DMS153 treated with DMSO at 0.1 percent for 48 hours (cell line): ENCODE measurements around the gene TMEM126B.
A peak's percentile ranks its signal among the peaks of the same experiment; 100 is the strongest.

ENCODE experiments used
- DNase-seq: peaks from one replicate; lab custom pipeline; 2025; ENCODE audit not compliant: unreplicated experiment; lab: John Stamatoyannopoulos, UW

Gene TMEM126B

GRCh38 chr11:85680897-85681296, 52.5 kb downstream of the TMEM126B start:
- no peak for DNase-seq

- peak; percentile 19 for DNase-seq
Measured at GRCh38 chr11:85682330-85683305, 54.2 kb downstream of the TMEM126B start.

GRCh38 chr11:85685125-85685819, 56.9 kb downstream of the TMEM126B start:
- no peak for DNase-seq

- peak; percentile 79 for DNase-seq
Measured at GRCh38 chr11:85685820-85686459, 57.5 kb downstream of the TMEM126B start, which contains the start of gene CCDC89. Gene CCDC89, minus strand, starts transcription at chr11:85686195. Its CDS starts 65 bp downstream, at chr11:85686130.
